22Rv1 (cell line): ENCODE data around the gene SELENOP.

Source experiments
- CTCF ChIP-seq: fragments of 450-650 bp; IDR thresholded peaks from 2 replicates; pipeline ENCODE4 v1.5.1; 2017; ENCODE audit warnings: mild to moderate bottlenecking
- ZFX ChIP-seq: fragments of 450-650 bp; IDR thresholded peaks from 2 replicates; pipeline ENCODE4 v1.6.1; 2017; ENCODE audit warnings: antibody characterized with exemption, borderline replicate concordance

DNA sequence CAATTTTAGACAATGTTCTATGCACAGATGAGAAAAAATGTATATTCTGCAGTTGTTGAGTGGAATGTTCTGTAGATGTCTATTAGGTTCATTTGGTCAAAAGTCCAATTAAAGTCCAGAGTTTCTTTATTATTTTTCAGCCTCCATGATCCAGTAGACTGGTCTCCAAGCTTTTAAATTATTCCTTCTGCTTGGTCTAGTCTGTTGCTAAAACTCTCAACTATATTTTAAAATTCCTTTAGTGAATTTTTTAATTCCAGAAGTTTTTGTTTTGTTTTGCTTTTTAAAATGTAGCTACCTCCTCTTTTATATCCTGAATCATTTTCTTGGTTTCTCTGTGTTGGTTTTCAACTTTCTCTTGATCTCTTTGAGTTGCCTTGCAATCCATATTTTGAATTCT lies 24.6 kb downstream of the SELENOP start:
- TF ChIP-seq CTCF (no peak), ZFX (no peak)
